Measurements from ENCODE around the gene SLPI.

Gene SLPI

GRCh38 chr20:45218124-45218523 lies 36.2 kb downstream of the SLPI start:
- TF ChIP-seq PKNOX1 (IDR thresholded peaks at IDR 0.05) (no peak), FOXA1 (IDR thresholded peaks at IDR 0.05) (no peak), FOXK2 (IDR thresholded peaks at IDR 0.05) (no peak), SP1 (IDR thresholded peaks at IDR 0.05) (no peak), CTBP1 (IDR thresholded peaks at IDR 0.05; ENCODE audit: borderline replicate concordance) (no peak)
- DNase-seq (ENCODE audit: extremely low spot score) = no peak
- POLR2A ChIA-PET = no interaction called here
- CTCF ChIA-PET = no interaction called here

DNA sequence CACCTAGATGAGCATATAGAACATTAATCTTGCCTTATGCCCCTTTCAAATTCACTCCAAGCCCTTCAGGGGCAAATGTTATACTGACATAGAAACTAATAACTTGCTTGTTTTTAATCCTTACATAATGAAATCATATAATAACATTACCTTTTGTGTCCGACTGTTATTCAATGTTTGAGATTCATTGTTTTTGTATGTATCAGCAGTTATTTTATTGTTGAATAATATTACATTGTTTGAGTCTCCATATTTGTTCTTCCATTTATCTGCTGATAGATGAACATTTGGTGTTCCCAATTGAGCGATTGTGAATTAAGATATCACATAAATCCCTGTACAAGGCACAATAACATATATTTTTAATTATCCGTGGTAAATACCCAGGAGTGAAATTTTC lies 41.5 kb downstream of the SLPI start:
- CTCF ChIA-PET = no interaction called here
- no peak for DNase-seq (ENCODE audit: extremely low spot score)
- TF ChIP-seq HDGF (IDR thresholded peaks at IDR 0.05; ENCODE audit: borderline replicate concordance) (no peak), LEF1 (IDR thresholded peaks at IDR 0.05; ENCODE audit: borderline replicate concordance) (no peak), FOXA1 (IDR thresholded peaks at IDR 0.05) (no peak)
- POLR2A ChIA-PET = no interaction called here

DNA sequence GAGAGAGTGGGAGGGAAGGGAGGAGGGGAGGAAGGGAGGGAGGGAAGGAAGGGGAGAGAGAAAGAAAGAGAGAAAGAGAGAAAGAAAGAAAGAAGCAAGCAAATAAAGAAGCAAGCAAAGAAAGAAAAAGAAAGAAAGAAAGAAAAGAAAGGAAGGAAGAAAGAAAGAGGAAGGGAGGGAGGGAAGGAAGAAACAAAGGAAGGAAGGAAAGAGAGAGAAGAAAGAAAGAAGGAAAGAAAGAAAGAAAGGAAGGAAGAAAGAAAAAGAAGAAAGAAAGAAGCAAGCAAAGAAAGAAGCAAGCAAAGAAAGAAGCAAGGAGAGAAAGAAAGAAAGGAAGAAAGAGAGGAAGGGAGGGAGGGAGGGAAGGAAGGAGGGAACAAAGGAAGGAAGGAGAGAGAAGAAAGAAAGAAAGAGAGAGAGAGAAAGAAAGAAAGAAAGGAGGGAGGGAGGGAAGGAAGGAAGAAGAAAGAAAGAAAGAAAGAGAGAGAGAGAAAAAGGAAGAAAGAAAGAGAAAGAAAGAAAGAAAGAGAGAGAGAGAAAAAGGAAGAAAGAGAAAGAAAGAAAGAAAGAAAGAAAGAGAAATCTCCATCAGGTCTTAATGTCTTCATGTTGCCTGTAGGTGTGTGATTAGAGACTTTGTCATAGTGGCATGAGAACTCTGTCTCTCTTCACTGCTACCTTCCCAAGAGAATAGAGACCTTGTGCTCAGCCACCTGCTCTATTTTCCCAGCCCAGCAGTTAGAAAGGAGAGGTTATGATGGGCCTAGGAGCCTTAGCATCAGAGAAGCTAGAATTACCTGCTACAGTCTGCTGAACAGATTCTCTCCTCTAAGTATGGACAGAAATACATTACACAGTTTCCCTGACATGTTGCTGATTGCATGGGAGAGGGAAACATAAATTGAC lies 42.5 kb downstream of the SLPI start:
- ChIA-PET CTCF (interaction anchor here (0.8 kb wide), 1 partner anchor 12 kb away, joined by 6 read pairs; no protein-coding TSS in a partner anchor), POLR2A (no interaction called here)
- DNase-seq (ENCODE audit: extremely low spot score) = no peak
- no peak for TF ChIP-seq TARDBP (IDR thresholded peaks at IDR 0.05)
- no peak for TF ChIP-seq L3MBTL2 (conservative IDR thresholded peaks at IDR 0.05)
- TF ChIP-seq FOXA1 (IDR thresholded peaks at IDR 0.05) = no peak
- no peak for TF ChIP-seq NFRKB (IDR thresholded peaks at IDR 0.05)
- no peak for TF ChIP-seq ELF4 (IDR thresholded peaks at IDR 0.05)
- TF ChIP-seq FOXM1 (IDR thresholded peaks at IDR 0.05; ENCODE audit: borderline replicate concordance) = no peak
- no peak for TF ChIP-seq CTBP1 (IDR thresholded peaks at IDR 0.05; ENCODE audit: borderline replicate concordance)
- no peak for TF ChIP-seq ARNT (IDR thresholded peaks at IDR 0.05)
- TF ChIP-seq HDGF (IDR thresholded peaks at IDR 0.05; ENCODE audit: borderline replicate concordance) = no peak
- no peak for TF ChIP-seq ZNF384 (IDR thresholded peaks at IDR 0.05)
- TF ChIP-seq BHLHE40 (IDR thresholded peaks at IDR 0.05; ENCODE audit: borderline replicate concordance) = no peak
- no peak for TF ChIP-seq FOXK2 (IDR thresholded peaks at IDR 0.05)
- TF ChIP-seq LEF1 (IDR thresholded peaks at IDR 0.05; ENCODE audit: borderline replicate concordance) = no peak
- TF ChIP-seq PKNOX1 (IDR thresholded peaks at IDR 0.05) = no peak

DNA sequence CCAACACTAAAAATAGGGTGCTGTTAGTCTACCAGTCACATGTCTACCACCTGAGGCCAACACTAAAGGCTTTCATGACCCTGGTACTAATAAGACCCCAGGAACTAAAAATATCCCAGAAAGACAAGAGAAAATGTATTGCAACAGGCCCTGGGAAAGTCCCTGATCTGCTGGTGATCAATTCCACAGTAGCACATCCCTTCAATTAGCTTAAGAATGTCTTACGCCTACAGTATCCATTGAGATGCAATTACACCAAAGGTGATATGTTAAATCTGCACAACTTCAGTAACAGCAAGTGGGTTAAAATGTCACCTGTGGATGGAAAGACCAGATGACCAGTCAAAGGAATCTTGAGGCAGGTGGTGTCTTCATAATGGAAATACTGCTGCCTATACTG lies 44.4 kb downstream of the SLPI start:
- POLR2A ChIA-PET = no interaction called here
- CTCF ChIA-PET = no interaction called here
- TF ChIP-seq ARNT (IDR thresholded peaks at IDR 0.05) = no peak
- no peak for TF ChIP-seq L3MBTL2 (conservative IDR thresholded peaks at IDR 0.05)
- no peak for TF ChIP-seq ZNF384 (IDR thresholded peaks at IDR 0.05)
- no peak for TF ChIP-seq ELF4 (IDR thresholded peaks at IDR 0.05)
- TF ChIP-seq NFRKB (IDR thresholded peaks at IDR 0.05) = no peak
- TF ChIP-seq FOXM1 (IDR thresholded peaks at IDR 0.05; ENCODE audit: borderline replicate concordance) = no peak
- no peak for TF ChIP-seq LEF1 (IDR thresholded peaks at IDR 0.05; ENCODE audit: borderline replicate concordance)
- TF ChIP-seq FOXA1 (IDR thresholded peaks at IDR 0.05) = no peak
- no peak for TF ChIP-seq FOXK2 (IDR thresholded peaks at IDR 0.05)
- TF ChIP-seq PKNOX1 (IDR thresholded peaks at IDR 0.05) = no peak
- TF ChIP-seq SP1 (IDR thresholded peaks at IDR 0.05) = no peak
- no peak for DNase-seq (ENCODE audit: extremely low spot score)

GRCh38 chr20:45206725-45207124 lies 47.6 kb downstream of the SLPI start, which contains the start of gene SEMG1:
Gene SEMG1 (plus strand): TSS chr20:45207033. CDS start chr20:45207054, 21 bp downstream.
- ChIA-PET CTCF (no interaction called here), POLR2A (no interaction called here)
- TF ChIP-seq L3MBTL2 (conservative IDR thresholded peaks at IDR 0.05) = no peak
- TF ChIP-seq SUZ12 (IDR thresholded peaks at IDR 0.05) = no peak
- TF ChIP-seq ZNF384 (IDR thresholded peaks at IDR 0.05) = no peak
- TF ChIP-seq FOXK2 (IDR thresholded peaks at IDR 0.05) = no peak
- no peak for TF ChIP-seq BHLHE40 (IDR thresholded peaks at IDR 0.05; ENCODE audit: borderline replicate concordance)
- TF ChIP-seq SP1 (IDR thresholded peaks at IDR 0.05) = no peak
- no peak for TF ChIP-seq CTBP1 (IDR thresholded peaks at IDR 0.05; ENCODE audit: borderline replicate concordance)
- TF ChIP-seq NFRKB (IDR thresholded peaks at IDR 0.05) = no peak
- no peak for TF ChIP-seq PKNOX1 (IDR thresholded peaks at IDR 0.05)
- no peak for TF ChIP-seq LEF1 (IDR thresholded peaks at IDR 0.05; ENCODE audit: borderline replicate concordance)
- no peak for TF ChIP-seq FOXM1 (IDR thresholded peaks at IDR 0.05; ENCODE audit: borderline replicate concordance)
- TF ChIP-seq ELF4 (IDR thresholded peaks at IDR 0.05) = no peak
- TF ChIP-seq FOXA1 (IDR thresholded peaks at IDR 0.05) = no peak
- no peak for TF ChIP-seq ARNT (IDR thresholded peaks at IDR 0.05)
- no peak for TF ChIP-seq TARDBP (IDR thresholded peaks at IDR 0.05)
- no peak for TF ChIP-seq HDGF (IDR thresholded peaks at IDR 0.05; ENCODE audit: borderline replicate concordance)
- DNase-seq (ENCODE audit: extremely low spot score) = no peak
